K562 (cell line): ENCODE results near the gene CR2. TPM values are rescaled to one million over a fixed set of nuclear protein-coding genes. Genes with fewer than 3 reads are reported as not detected.

ENCODE experiments used
- ASH1L ChIP-seq: fragments of 450-650 bp; IDR thresholded peaks from 2 replicates; pipeline ENCODE4 v1.6.1; 2018; ENCODE audit warnings: borderline replicate concordance, mild to moderate bottlenecking, low read depth; ENCODE audit not compliant: partially characterized antibody
- CBFB ChIP-seq: sonication (generic); formaldehyde crosslinking; IDR thresholded peaks from 2 replicates; pipeline ENCODE4 v1.4.0; 2020; ENCODE audit warnings: mild to moderate bottlenecking, missing genetic modification reagents
- CBX3 ChIP-seq, 2 experiments: IDR thresholded peaks; 1 replicate in 1 of 2; 2 replicates in 1 of 2; pipeline ENCODE4 v1.6.1; 2012; ENCODE audit warnings: inconsistent platforms in 2 of 2, low read length in 2 of 2, borderline replicate concordance in 1 of 2, control low read depth in 1 of 2
- CHD2 ChIP-seq: IDR thresholded peaks from 2 replicates; pipeline ENCODE4 v1.6.1; 2011; ENCODE audit warnings: low read depth, low read length
- EHMT2 ChIP-seq: fragments of 450-650 bp; IDR thresholded peaks from 2 replicates; pipeline ENCODE4 v1.6.1; 2018; ENCODE audit warnings: antibody characterized with exemption
- FOXP1 ChIP-seq: sonication (generic); formaldehyde crosslinking; IDR thresholded peaks from 2 replicates; pipeline ENCODE4 v1.8.0; 2022; ENCODE audit warnings: mild to moderate bottlenecking, missing genetic modification reagents
- HNRNPH1 ChIP-seq: fragments of 200-400 bp; formaldehyde crosslinking; optimal IDR thresholded peaks from 2 replicates; pipeline ENCODE3; 2017; ENCODE audit warnings: low read depth, mild to moderate bottlenecking, low read length, moderate library complexity
- KDM4B ChIP-seq, 2 experiments: fragments of 450-650 bp in 1 of 2; sonication (generic) in 1 of 2; IDR thresholded peaks; 2 replicates each; pipeline ENCODE4 v1.6.1; 2016 to 2017; ENCODE audit warnings: borderline replicate concordance in 2 of 2, antibody characterized with exemption in 1 of 2, low read depth in 1 of 2, mild to moderate bottlenecking in 1 of 2
- MTA1 ChIP-seq: fragments of 450-650 bp; IDR thresholded peaks from 2 replicates; pipeline ENCODE4 v1.6.1; 2017; ENCODE audit warnings: borderline replicate concordance
- NFATC3 ChIP-seq: fragments of 450-650 bp; IDR thresholded peaks from 2 replicates; pipeline ENCODE4 v1.6.1; 2017; ENCODE audit warnings: mild to moderate bottlenecking
- NR3C1 ChIP-seq: sonication (generic); formaldehyde crosslinking; IDR thresholded peaks from 2 replicates; pipeline ENCODE4 v1.8.1; 2022; ENCODE audit warnings: missing genetic modification reagents
- NRF1 ChIP-seq, 2 experiments: fragments of 450-650 bp; IDR thresholded peaks in 1 of 2; conservative IDR thresholded peaks in 1 of 2; 2 replicates each; pipeline ENCODE4 v1.6.1; 2014; ENCODE audit warnings: mild to moderate bottlenecking in 2 of 2
- OTX1 ChIP-seq: fragments of 450-650 bp; formaldehyde crosslinking; IDR thresholded peaks from 2 replicates; pipeline ENCODE4 v1.4.0; 2022; ENCODE audit warnings: mild to moderate bottlenecking
- PHTF2 ChIP-seq: fragments of 250-450 bp; sonication (Bioruptor Pico); IDR thresholded peaks from 2 replicates; pipeline ENCODE4 v1.5.0; 2021; ENCODE audit warnings: mild to moderate bottlenecking
- PPARD ChIP-seq: fragments of 250-450 bp; sonication (Bioruptor Pico); IDR thresholded peaks from 2 replicates; pipeline ENCODE4 v1.8.0; 2022; ENCODE audit warnings: inconsistent platforms, mild to moderate bottlenecking, moderate library complexity
- RB1 ChIP-seq: fragments of 450-650 bp; IDR thresholded peaks from 2 replicates; pipeline ENCODE4 v1.6.1; 2017; ENCODE audit warnings: low read depth, mild to moderate bottlenecking
- RBM15 ChIP-seq: fragments of 200-400 bp; formaldehyde crosslinking; IDR thresholded peaks from 2 replicates; pipeline ENCODE4 v1.6.1; 2018; ENCODE audit warnings: mild to moderate bottlenecking, low read length, moderate library complexity; ENCODE audit not compliant: insufficient read depth
- RBM25 ChIP-seq: fragments of 200-400 bp; formaldehyde crosslinking; IDR thresholded peaks from 2 replicates; pipeline ENCODE4 v1.6.1; 2018; ENCODE audit warnings: low read length, low read depth, moderate library complexity; ENCODE audit not compliant: severe bottlenecking
- SNRNP70 ChIP-seq: fragments of 200-400 bp; formaldehyde crosslinking; optimal IDR thresholded peaks from 2 replicates; pipeline ENCODE3; 2017; ENCODE audit warnings: low read depth, low read length
- ZNF143 ChIP-seq: sonication (generic); formaldehyde crosslinking; IDR thresholded peaks from 2 replicates; pipeline ENCODE4 v1.9.0; 2022; ENCODE audit warnings: mild to moderate bottlenecking, missing genetic modification reagents
- ZNF77 ChIP-seq: fragments of 250-450 bp; sonication (Bioruptor Pico); IDR thresholded peaks from 2 replicates; pipeline ENCODE4 v1.5.0; 2020
- polyA plus RNA-seq, 8 experiments: library from polyadenylated mRNA; depleted of rRNA in 4 of 8; stranded (reverse) in 5 of 8; unstranded in 3 of 8; fragments of >200 nt; fragmentation: Nextera tagmentation in 2 of 8; fragmentation: Illumina TruSeq in 1 of 8; extraction: Ambion mirVana in 2 of 8; extraction: Trizol in 1 of 8; gene quantifications; 2 replicates each; pipeline versions ENCODE4 v1.2.1 to v1.2.3, GENCODE V29; 2011 to 2014; ENCODE audit warnings: inconsistent platforms in 1 of 8, missing spikeins in 1 of 8
- total RNA-seq, 7 experiments: library from RNA; depleted of rRNA in 6 of 7; stranded (reverse); fragments of >200 nt in 6 of 7; fragmentation: Illumina TruSeq in 2 of 7; extraction: Trizol in 2 of 7; gene quantifications; 2 replicates each; pipeline versions ENCODE4 v1.2.1 to v1.2.3, GENCODE V29; 2011 to 2021; ENCODE audit warnings: low replicate concordance in 1 of 7
- TF ChIP-seq, protein P1 (sequence below): fragments of 250-450 bp; sonication (Bioruptor Pico); IDR thresholded peaks from 2 replicates; pipeline ENCODE4 v1.4.0; 2020
- TF ChIP-seq, protein P2 (sequence below): IDR thresholded peaks from 2 replicates; pipeline ENCODE4 v1.6.1; 2011; ENCODE audit warnings: borderline replicate concordance, low read depth, mild to moderate bottlenecking, moderate library complexity, low read length; ENCODE audit not compliant: insufficient read depth, poor library complexity, severe bottlenecking

Gene CR2
- total and polyA plus RNA-seq, 9 of the 15 experiments (the other 6 are each of a cell fraction or from before 2014, with no cell fraction given), result 0.07 to 0.67 (median 0.37) TPM

DNA sequence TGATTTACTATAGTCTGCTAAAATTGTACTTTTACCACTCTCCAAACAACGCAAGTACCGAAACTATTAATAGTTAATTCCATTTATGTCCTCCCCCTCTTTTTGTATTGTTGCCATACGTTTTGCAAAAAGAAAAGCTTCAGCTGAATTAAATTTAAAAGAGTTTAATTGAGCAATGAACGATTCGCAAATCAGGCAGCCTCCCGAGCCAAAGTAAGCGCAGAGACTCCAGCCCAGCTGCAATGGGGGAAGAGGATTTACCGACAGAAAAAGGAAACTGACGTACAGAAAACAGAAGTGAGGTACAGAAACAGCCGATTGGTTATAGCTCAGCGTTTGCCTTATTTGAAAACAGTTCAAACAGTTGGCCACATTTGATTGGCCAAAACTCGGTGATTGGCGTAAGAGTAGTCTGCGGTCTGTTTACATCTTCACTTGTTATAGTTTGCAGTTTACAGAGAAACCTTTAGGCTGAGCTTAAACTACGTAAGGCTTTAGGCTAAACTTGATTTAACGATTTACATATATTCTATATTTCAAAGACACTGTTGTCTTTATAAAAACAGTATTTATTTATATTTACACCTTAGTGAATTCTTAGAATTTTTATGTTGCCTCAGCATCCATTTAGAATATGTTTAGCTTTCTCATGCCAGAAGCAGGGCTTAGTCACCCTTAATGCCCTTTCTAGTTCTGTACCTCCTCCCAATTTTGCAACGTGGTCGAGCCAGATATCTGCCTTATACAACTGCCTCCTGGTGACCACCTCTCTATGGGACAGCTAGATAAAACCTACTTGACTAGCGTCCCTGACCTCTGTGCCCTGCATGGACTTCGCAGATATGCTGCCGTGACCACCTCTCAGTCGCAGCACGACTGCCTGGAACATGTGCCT, 65.6 kb downstream of the CR2 start (continued):
- TF ChIP-seq NRF1 (conservative IDR thresholded peaks at IDR 0.05 in 1 of 2, IDR thresholded peaks at IDR 0.05 in 1 of 2) (peak; percentile 18 to 39; a peak in 1 of 4 replicates), MTA1 (peak; percentile 62; the same call in 1 of the 2 replicates), ZNF143 (CRISPR knock-in tag) (no peak), PPARD (CRISPR knock-in tag) (no peak), CBFB (CRISPR knock-in tag) (peak; percentile 92), ZNF77 (CRISPR knock-in tag) (no peak), RBM25 (peak; percentile 91), CBX3 (IDR thresholded peaks at IDR 0.05; ENCODE audit: borderline replicate concordance in 1 of 2, low read length in 2 of 2) (peak in 1 of 2 experiments; percentile 93; a peak in 2 of 3 replicates), NFATC3 (no peak), HNRNPH1 (no peak), CHD2 (no peak), RB1 (no peak), NR3C1 (CRISPR knock-in tag) (no peak), PHTF2 (no peak), FOXP1 (CRISPR knock-in tag) (peak; percentile 61; the same call in 1 of the 2 replicates), EHMT2 (no peak; the same call in 1 of the 2 replicates), ASH1L (peak; percentile 65), SNRNP70 (no peak), OTX1 (CRISPR knock-in tag) (no peak), RBM15 (no peak), KDM4B (IDR thresholded peaks at IDR 0.05; ENCODE audit: borderline replicate concordance in 2 of 2, low read depth in 1 of 2) (no peak)
- TF ChIP-seq, protein P1, sequence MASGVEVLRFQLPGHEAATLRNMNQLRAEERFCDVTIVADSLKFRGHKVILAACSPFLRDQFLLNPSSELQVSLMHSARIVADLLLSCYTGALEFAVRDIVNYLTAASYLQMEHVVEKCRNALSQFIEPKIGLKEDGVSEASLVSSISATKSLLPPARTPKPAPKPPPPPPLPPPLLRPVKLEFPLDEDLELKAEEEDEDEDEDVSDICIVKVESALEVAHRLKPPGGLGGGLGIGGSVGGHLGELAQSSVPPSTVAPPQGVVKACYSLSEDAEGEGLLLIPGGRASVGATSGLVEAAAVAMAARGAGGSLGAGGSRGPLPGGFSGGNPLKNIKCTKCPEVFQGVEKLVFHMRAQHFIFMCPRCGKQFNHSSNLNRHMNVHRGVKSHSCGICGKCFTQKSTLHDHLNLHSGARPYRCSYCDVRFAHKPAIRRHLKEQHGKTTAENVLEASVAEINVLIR (CRISPR knock-in tag), result peak; percentile 54; the same call in 1 of the 2 replicates
- TF ChIP-seq, protein P2, sequence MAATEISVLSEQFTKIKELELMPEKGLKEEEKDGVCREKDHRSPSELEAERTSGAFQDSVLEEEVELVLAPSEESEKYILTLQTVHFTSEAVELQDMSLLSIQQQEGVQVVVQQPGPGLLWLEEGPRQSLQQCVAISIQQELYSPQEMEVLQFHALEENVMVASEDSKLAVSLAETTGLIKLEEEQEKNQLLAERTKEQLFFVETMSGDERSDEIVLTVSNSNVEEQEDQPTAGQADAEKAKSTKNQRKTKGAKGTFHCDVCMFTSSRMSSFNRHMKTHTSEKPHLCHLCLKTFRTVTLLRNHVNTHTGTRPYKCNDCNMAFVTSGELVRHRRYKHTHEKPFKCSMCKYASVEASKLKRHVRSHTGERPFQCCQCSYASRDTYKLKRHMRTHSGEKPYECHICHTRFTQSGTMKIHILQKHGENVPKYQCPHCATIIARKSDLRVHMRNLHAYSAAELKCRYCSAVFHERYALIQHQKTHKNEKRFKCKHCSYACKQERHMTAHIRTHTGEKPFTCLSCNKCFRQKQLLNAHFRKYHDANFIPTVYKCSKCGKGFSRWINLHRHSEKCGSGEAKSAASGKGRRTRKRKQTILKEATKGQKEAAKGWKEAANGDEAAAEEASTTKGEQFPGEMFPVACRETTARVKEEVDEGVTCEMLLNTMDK, result no peak
